HepG2 (cell line): ENCODE data around the gene THRB. TPM values are rescaled to one million over a fixed set of nuclear protein-coding genes. Genes with fewer than 3 reads are reported as not detected.

Experiments used
- CCAR2 ChIP-seq: fragments of 200-400 bp; formaldehyde crosslinking; optimal IDR thresholded peaks from 2 replicates; pipeline ENCODE3; 2018; ENCODE audit warnings: low read depth, mild to moderate bottlenecking, low read length, moderate library complexity
- CHD2 ChIP-seq: IDR thresholded peaks from 2 replicates; pipeline ENCODE4 v1.6.1; 2011; ENCODE audit warnings: low read depth, low read length, improper control_type of control experiment
- EP300 ChIP-seq, 3 experiments: sonication (generic) in 1 of 3; formaldehyde crosslinking in 1 of 3; IDR thresholded peaks; 2 replicates each; pipeline versions ENCODE4 v1.5.1 to v1.6.1; 2011 to 2020; ENCODE audit warnings: low read depth in 2 of 3, low read length in 2 of 3, borderline replicate concordance in 1 of 3, improper control_type of control experiment in 1 of 3, mild to moderate bottlenecking in 1 of 3, missing genetic modification reagents in 1 of 3, moderate library complexity in 1 of 3
- IKZF4 ChIP-seq: sonication (generic); formaldehyde crosslinking; IDR thresholded peaks from 2 replicates; pipeline ENCODE4 v1.5.1; 2020; ENCODE audit warnings: borderline replicate concordance, mild to moderate bottlenecking, low read depth, missing genetic modification reagents; ENCODE audit errors: not compliant biosample characterization
- KAT8 ChIP-seq: IDR thresholded peaks from 2 replicates; pipeline ENCODE4 v1.6.1; 2016; ENCODE audit warnings: missing genetic modification reagents, missing compliant biosample characterization
- MXI1 ChIP-seq: IDR thresholded peaks from 3 replicates; pipeline ENCODE4 v1.6.1; 2012; ENCODE audit warnings: low read depth, low read length, inconsistent platforms, borderline replicate concordance
- RBM39 ChIP-seq: fragments of 200-400 bp; formaldehyde crosslinking; IDR thresholded peaks from one replicate; pipeline ENCODE4 v1.6.1; 2018; ENCODE audit warnings: antibody characterized with exemption, mild to moderate bottlenecking, low read depth, low read length; ENCODE audit not compliant: poor library complexity, severe bottlenecking
- ZMYM2 ChIP-seq: sonication (generic); formaldehyde crosslinking; IDR thresholded peaks from 2 replicates; pipeline ENCODE4 v1.8.0; 2022; ENCODE audit warnings: mild to moderate bottlenecking, missing genetic modification reagents
- ZNF136 ChIP-seq: sonication (generic); formaldehyde crosslinking; IDR thresholded peaks from 2 replicates; pipeline ENCODE4 v1.8.1; 2022; ENCODE audit warnings: low read depth, mild to moderate bottlenecking, moderate library complexity, missing genetic modification reagents
- polyA plus RNA-seq, 8 experiments: library from polyadenylated mRNA; depleted of rRNA in 3 of 8; stranded (reverse) in 7 of 8; unstranded in 1 of 8; fragments of >200 nt; fragmentation: Illumina TruSeq in 4 of 8; extraction: Trizol in 4 of 8; gene quantifications; 2 replicates each; pipeline versions ENCODE4 v1.2.1 to v1.2.3, GENCODE V29; 2011 to 2016; ENCODE audit warnings: low read depth in 4 of 8, missing spikeins in 1 of 8, mixed read lengths in 1 of 8; ENCODE audit not compliant: insufficient read depth in 1 of 8
- total RNA-seq, 5 experiments: library from RNA; depleted of rRNA; stranded (reverse); fragments of >200 nt; fragmentation: Illumina TruSeq; extraction: Trizol; gene quantifications; 2 replicates each; pipeline ENCODE4 v1.2.3, GENCODE V29; 2016; ENCODE audit warnings: low read depth in 1 of 5
- TF ChIP-seq, protein P1 (sequence below): IDR thresholded peaks from 2 replicates; pipeline ENCODE4 v1.6.1; 2012; ENCODE audit warnings: low read depth, low read length, improper control_type of control experiment
- TF ChIP-seq, protein P2 (sequence below): sonication (generic); formaldehyde crosslinking; IDR thresholded peaks from 2 replicates; pipeline ENCODE4 v1.9.0; 2022; ENCODE audit warnings: low read depth, missing genetic modification reagents
- TF ChIP-seq, protein P3 (sequence below): sonication (generic); formaldehyde crosslinking; IDR thresholded peaks from 2 replicates; pipeline ENCODE4 v1.4.0; 2020; ENCODE audit warnings: mild to moderate bottlenecking, missing genetic modification reagents
- TF ChIP-seq, protein P4 (sequence below): fragments of 450-650 bp; IDR thresholded peaks from 2 replicates; pipeline ENCODE4 v1.6.1; 2017
- TF ChIP-seq, protein P5 (sequence below): conservative IDR thresholded peaks from 2 replicates; pipeline ENCODE4 v1.6.1; 2018; ENCODE audit warnings: missing genetic modification reagents

Gene THRB
- total and polyA plus RNA-seq, 2 of the 13 experiments (the other 11 are each of a cell fraction or from before 2014, with no cell fraction given) = 4.7 to 22.7 TPM

DNA sequence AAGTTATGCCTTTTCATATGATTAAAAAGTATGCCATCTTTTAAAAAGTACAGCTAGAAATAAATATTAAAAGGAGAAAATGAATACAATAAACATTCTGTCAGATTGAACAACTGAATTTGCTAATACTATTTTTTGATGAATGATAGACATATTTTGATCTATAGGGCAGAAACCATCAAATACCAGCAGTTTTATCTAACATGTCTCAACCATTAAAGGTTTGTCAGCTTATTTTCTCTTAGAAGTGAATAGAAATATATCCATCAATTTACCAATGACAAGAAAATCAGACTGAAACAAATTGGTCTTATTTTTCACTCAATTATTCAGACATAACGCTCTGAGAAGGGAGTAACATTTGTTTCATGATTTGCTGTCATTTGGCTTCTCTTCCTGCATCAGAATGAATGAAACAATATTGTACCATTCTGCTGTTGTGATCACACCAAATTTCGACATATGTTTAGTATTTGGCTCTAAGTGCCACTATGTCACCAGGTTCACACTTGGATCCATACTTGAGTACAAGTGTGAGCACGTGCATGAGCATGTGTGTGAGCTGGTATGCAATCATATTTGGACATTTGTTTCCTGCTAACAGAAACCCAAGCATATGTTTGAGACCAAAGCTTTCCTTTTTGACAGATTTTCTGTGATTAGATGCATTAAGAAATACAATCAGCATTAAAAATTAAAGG lies 86.5 kb downstream of the THRB start (continued):
- TF ChIP-seq, protein P1, sequence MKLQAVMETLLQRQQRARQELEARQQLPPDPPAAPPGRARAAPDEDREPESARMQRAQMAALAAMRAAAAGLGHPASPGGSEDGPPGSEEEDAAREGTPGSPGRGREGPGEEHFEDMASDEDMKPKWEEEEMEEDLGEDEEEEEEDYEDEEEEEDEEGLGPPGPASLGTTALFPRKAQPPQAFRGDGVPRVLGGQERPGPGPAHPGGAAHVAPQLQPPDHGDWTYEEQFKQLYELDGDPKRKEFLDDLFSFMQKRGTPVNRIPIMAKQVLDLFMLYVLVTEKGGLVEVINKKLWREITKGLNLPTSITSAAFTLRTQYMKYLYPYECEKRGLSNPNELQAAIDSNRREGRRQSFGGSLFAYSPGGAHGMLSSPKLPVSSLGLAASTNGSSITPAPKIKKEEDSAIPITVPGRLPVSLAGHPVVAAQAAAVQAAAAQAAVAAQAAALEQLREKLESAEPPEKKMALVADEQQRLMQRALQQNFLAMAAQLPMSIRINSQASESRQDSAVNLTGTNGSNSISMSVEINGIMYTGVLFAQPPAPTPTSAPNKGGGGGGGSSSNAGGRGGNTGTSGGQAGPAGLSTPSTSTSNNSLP = no peak
- TF ChIP-seq, protein P2, sequence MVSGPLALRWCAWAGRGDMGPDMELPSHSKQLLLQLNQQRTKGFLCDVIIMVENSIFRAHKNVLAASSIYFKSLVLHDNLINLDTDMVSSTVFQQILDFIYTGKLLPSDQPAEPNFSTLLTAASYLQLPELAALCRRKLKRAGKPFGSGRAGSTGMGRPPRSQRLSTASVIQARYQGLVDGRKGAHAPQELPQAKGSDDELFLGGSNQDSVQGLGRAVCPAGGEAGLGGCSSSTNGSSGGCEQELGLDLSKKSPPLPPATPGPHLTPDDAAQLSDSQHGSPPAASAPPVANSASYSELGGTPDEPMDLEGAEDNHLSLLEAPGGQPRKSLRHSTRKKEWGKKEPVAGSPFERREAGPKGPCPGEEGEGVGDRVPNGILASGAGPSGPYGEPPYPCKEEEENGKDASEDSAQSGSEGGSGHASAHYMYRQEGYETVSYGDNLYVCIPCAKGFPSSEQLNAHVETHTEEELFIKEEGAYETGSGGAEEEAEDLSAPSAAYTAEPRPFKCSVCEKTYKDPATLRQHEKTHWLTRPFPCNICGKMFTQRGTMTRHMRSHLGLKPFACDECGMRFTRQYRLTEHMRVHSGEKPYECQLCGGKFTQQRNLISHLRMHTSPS (CRISPR knock-in tag) = no peak
- no peak for TF ChIP-seq CHD2
- no peak for TF ChIP-seq ZNF136 (CRISPR knock-in tag)
- TF ChIP-seq, protein P3, sequence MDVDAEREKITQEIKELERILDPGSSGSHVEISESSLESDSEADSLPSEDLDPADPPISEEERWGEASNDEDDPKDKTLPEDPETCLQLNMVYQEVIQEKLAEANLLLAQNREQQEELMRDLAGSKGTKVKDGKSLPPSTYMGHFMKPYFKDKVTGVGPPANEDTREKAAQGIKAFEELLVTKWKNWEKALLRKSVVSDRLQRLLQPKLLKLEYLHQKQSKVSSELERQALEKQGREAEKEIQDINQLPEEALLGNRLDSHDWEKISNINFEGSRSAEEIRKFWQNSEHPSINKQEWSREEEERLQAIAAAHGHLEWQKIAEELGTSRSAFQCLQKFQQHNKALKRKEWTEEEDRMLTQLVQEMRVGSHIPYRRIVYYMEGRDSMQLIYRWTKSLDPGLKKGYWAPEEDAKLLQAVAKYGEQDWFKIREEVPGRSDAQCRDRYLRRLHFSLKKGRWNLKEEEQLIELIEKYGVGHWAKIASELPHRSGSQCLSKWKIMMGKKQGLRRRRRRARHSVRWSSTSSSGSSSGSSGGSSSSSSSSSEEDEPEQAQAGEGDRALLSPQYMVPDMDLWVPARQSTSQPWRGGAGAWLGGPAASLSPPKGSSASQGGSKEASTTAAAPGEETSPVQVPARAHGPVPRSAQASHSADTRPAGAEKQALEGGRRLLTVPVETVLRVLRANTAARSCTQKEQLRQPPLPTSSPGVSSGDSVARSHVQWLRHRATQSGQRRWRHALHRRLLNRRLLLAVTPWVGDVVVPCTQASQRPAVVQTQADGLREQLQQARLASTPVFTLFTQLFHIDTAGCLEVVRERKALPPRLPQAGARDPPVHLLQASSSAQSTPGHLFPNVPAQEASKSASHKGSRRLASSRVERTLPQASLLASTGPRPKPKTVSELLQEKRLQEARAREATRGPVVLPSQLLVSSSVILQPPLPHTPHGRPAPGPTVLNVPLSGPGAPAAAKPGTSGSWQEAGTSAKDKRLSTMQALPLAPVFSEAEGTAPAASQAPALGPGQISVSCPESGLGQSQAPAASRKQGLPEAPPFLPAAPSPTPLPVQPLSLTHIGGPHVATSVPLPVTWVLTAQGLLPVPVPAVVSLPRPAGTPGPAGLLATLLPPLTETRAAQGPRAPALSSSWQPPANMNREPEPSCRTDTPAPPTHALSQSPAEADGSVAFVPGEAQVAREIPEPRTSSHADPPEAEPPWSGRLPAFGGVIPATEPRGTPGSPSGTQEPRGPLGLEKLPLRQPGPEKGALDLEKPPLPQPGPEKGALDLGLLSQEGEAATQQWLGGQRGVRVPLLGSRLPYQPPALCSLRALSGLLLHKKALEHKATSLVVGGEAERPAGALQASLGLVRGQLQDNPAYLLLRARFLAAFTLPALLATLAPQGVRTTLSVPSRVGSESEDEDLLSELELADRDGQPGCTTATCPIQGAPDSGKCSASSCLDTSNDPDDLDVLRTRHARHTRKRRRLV (CRISPR knock-in tag) = no peak
- TF ChIP-seq MXI1 = no peak
- TF ChIP-seq RBM39 = no peak
- no peak for TF ChIP-seq CCAR2
- no peak for TF ChIP-seq EP300 (IDR thresholded peaks at IDR 0.05; ENCODE audit: low read depth in 2 of 2, low read length in 2 of 2)
- TF ChIP-seq EP300 (CRISPR knock-in tag; IDR thresholded peaks at IDR 0.05; ENCODE audit: borderline replicate concordance) = no peak
- no peak for TF ChIP-seq KAT8 (CRISPR knock-in tag)
- TF ChIP-seq ZMYM2 = no peak
- TF ChIP-seq, protein P4, sequence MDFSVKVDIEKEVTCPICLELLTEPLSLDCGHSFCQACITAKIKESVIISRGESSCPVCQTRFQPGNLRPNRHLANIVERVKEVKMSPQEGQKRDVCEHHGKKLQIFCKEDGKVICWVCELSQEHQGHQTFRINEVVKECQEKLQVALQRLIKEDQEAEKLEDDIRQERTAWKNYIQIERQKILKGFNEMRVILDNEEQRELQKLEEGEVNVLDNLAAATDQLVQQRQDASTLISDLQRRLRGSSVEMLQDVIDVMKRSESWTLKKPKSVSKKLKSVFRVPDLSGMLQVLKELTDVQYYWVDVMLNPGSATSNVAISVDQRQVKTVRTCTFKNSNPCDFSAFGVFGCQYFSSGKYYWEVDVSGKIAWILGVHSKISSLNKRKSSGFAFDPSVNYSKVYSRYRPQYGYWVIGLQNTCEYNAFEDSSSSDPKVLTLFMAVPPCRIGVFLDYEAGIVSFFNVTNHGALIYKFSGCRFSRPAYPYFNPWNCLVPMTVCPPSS = no peak
- TF ChIP-seq, protein P5, sequence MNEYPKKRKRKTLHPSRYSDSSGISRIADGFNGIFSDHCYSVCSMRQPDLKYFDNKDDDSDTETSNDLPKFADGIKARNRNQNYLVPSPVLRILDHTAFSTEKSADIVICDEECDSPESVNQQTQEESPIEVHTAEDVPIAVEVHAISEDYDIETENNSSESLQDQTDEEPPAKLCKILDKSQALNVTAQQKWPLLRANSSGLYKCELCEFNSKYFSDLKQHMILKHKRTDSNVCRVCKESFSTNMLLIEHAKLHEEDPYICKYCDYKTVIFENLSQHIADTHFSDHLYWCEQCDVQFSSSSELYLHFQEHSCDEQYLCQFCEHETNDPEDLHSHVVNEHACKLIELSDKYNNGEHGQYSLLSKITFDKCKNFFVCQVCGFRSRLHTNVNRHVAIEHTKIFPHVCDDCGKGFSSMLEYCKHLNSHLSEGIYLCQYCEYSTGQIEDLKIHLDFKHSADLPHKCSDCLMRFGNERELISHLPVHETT (CRISPR knock-in tag) = no peak
- no peak for TF ChIP-seq IKZF4
